Caco-2 (cell line): Measurements from ENCODE around the gene TMEM200B. TPM values are rescaled to one million over a fixed set of nuclear protein-coding genes. Genes with fewer than 3 reads are reported as not detected.

Experiments
- BruUV-seq: library from RNA; stranded (reverse); fragments of 400-500 nt; replicated peaks from 2 replicates; lab custom pipeline; 2021; lab: Mats Ljungman, UMichigan
- CTCF ChIA-PET: fragments of 300-600 bp; sonication (Branson Sonifier 250); formaldehyde crosslinking; loops from one replicate; lab custom pipeline; 2022; ENCODE audit warnings: antibody characterized with exemption; lab: Charles Lee
- POLR2A ChIA-PET: fragments of 300-600 bp; sonication (Branson Sonifier 250); formaldehyde crosslinking; loops from one replicate; lab custom pipeline; 2022; ENCODE audit warnings: antibody characterized with exemption; lab: Charles Lee
- DNase-seq, 2 experiments: peaks; one replicate each; pipeline versions ENCODE4 v3.0.0 to v3.0.0-alpha.2; 2020 to 2022
- H3K27me3 ChIP-seq: replicated peaks from 2 replicates; pipeline ENCODE4 v1.6.0; 2011; ENCODE audit warnings: low read length; ENCODE audit not compliant: control insufficient read depth, insufficient read depth
- H3K36me3 ChIP-seq: 2 replicates; pipeline ENCODE4 v1.5.1; 2011; ENCODE audit warnings: low read length; ENCODE audit not compliant: control insufficient read depth, insufficient read depth
- H3K4me1 ChIP-seq: fragments of 250-450 bp; sonication (Bioruptor Pico); 2 replicates; pipeline ENCODE4 v1.5.1; 2020; ENCODE audit warnings: mild to moderate bottlenecking
- H3K4me3 ChIP-seq: 2 replicates; pipeline ENCODE4 v1.5.1; 2011; ENCODE audit warnings: low read depth, mild to moderate bottlenecking, control low read depth, low read length
- H3K9me3 ChIP-seq: fragments of 250-450 bp; sonication (Bioruptor Pico); 2 replicates; pipeline ENCODE4 v1.5.1; 2020; ENCODE audit warnings: mild to moderate bottlenecking, moderate library complexity
- H3K27ac Mint-ChIP-seq: one replicate; pipeline ENCODE4 v1.8.0; 2022; ENCODE audit warnings: mixed read lengths; ENCODE audit not compliant: unreplicated experiment
- H3K27me3 Mint-ChIP-seq: one replicate; pipeline ENCODE4 v1.8.0; 2022; ENCODE audit warnings: mixed read lengths; ENCODE audit not compliant: insufficient read depth, unreplicated experiment
- H3K36me3 Mint-ChIP-seq: one replicate; pipeline ENCODE4 v1.8.0; 2022; ENCODE audit warnings: mild to moderate bottlenecking, mixed read lengths; ENCODE audit not compliant: insufficient read depth, unreplicated experiment
- H3K4me1 Mint-ChIP-seq: one replicate; pipeline ENCODE4 v1.8.0; 2022; ENCODE audit warnings: low read depth, mixed read lengths; ENCODE audit not compliant: unreplicated experiment
- H3K4me3 Mint-ChIP-seq: one replicate; pipeline ENCODE4 v1.8.0; 2022; ENCODE audit warnings: mild to moderate bottlenecking, moderate library complexity, mixed read lengths; ENCODE audit not compliant: unreplicated experiment
- H3K9me3 Mint-ChIP-seq: one replicate; pipeline ENCODE4 v1.8.0; 2022; ENCODE audit warnings: mixed read lengths; ENCODE audit not compliant: unreplicated experiment
- intact Hi-C: fragments of 100-400 bp; cut with micrococcal nuclease; formaldehyde crosslinking; loops from one replicate; pipeline ENCODE4 v1.10.0; 2022; ENCODE audit not compliant: unreplicated experiment
- total RNA-seq: library from RNA; stranded (reverse); gene quantifications from 2 replicates; pipeline ENCODE4 v1.2.3, GENCODE V29; 2022
- TF ChIP-seq, protein P1 (sequence below), 2 experiments: fragments of 200-600 bp in 1 of 2; IDR thresholded peaks; 1 replicate in 1 of 2; 2 replicates in 1 of 2; pipeline versions ENCODE4 v1.5.1 to v1.8.0; 2011 to 2022; ENCODE audit warnings: antibody characterized with exemption in 1 of 2, control low read depth in 1 of 2, inconsistent platforms in 1 of 2, low read depth in 1 of 2, low read length in 1 of 2, mild to moderate bottlenecking in 1 of 2, moderate library complexity in 1 of 2; ENCODE audit not compliant: insufficient read depth in 1 of 2, severe bottlenecking in 1 of 2, unreplicated experiment in 1 of 2

TMEM200B gene
- total RNA-seq, 1 experiment from 2014 or later, result 3.3 TPM

DNA sequence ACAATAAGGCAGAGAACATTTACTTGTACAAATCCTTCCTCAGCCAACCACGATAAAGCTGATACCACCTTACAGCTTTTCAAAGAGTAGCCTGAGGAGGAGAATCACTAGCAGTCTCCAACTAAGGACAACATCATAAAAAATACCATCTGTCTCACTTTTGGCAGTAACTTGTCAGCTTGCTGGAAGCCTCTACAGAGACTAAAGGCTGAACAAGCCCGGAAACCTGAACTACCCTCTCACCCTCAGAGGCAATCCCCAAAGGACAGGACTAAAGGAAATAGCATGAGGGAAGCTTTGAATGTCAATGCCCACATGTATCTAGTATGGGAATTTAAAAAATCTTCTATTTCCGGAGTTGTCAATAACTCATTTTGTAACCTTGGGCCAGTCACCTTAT lies 47.4 kb upstream of the TMEM200B start:
- no peaks in the 10 kb centered on the region for H3K36me3 ChIP-seq
- TSS peak; percentile 4 for BruUV-seq
- Mint-ChIP-seq H3K27ac (no peak overlapping the region), H3K4me3 (no peak overlapping the region), H3K4me1 (no peaks in the 10 kb centered on the region), H3K9me3 (no peaks in the 10 kb centered on the region), H3K36me3 (peaks cover 40% of the 10 kb centered on the region), H3K27me3 (no peaks in the 10 kb centered on the region)
- intact Hi-C loops, result no loop called here
- ChIA-PET POLR2A (no interaction called here), CTCF (no interaction called here)
- H3K9me3 ChIP-seq, result no peaks in the 10 kb centered on the region
- TF ChIP-seq, protein P1, sequence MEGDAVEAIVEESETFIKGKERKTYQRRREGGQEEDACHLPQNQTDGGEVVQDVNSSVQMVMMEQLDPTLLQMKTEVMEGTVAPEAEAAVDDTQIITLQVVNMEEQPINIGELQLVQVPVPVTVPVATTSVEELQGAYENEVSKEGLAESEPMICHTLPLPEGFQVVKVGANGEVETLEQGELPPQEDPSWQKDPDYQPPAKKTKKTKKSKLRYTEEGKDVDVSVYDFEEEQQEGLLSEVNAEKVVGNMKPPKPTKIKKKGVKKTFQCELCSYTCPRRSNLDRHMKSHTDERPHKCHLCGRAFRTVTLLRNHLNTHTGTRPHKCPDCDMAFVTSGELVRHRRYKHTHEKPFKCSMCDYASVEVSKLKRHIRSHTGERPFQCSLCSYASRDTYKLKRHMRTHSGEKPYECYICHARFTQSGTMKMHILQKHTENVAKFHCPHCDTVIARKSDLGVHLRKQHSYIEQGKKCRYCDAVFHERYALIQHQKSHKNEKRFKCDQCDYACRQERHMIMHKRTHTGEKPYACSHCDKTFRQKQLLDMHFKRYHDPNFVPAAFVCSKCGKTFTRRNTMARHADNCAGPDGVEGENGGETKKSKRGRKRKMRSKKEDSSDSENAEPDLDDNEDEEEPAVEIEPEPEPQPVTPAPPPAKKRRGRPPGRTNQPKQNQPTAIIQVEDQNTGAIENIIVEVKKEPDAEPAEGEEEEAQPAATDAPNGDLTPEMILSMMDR (IDR thresholded peaks at IDR 0.05; ENCODE audit: insufficient read depth in 1 of 2, low read depth in 1 of 2, low read length in 1 of 2, severe bottlenecking in 1 of 2, unreplicated experiment in 1 of 2), result no peak
- H3K4me3 ChIP-seq, result no peak overlapping the region
- no peak for DNase-seq
- peaks cover 12% of the 10 kb centered on the region; the same call in 1 of the 2 replicates for H3K4me1 ChIP-seq
- H3K27me3 ChIP-seq, result no peaks in the 10 kb centered on the region

DNA sequence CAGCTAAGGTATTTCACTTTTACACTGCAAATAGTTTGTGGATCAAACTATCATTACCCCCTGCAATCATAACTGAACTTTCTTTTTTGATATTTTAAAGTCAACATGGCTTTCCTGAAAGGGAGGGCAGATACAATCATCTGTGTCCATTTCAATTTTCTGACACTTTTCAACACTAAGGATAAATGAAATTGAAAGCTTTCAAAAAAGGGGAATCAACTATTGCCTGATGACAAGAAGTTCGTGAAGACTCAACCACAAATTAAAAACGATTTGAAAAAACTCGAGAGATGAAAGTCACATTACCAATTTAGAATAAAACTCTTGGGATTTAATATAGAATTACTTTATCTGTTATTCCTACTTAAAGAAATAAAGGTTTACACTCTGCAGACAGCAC lies 46.3 kb upstream of the TMEM200B start:
- H3K9me3 Mint-ChIP-seq, result no peaks in the 10 kb centered on the region
- H3K27ac Mint-ChIP-seq, result no peak overlapping the region
- Histone ChIP-seq H3K27me3 (no peaks in the 10 kb centered on the region), H3K36me3 (no peaks in the 10 kb centered on the region), H3K9me3 (no peaks in the 10 kb centered on the region), H3K4me1 (peaks cover 12% of the 10 kb centered on the region; the same call in 1 of the 2 replicates), H3K4me3 (no peak overlapping the region)
- no peak overlapping the region for H3K4me3 Mint-ChIP-seq
- TF ChIP-seq, protein P1 (IDR thresholded peaks at IDR 0.05; ENCODE audit: insufficient read depth in 1 of 2, low read depth in 1 of 2, low read length in 1 of 2, severe bottlenecking in 1 of 2, unreplicated experiment in 1 of 2), result no peak
- no peaks in the 10 kb centered on the region for H3K27me3 Mint-ChIP-seq
- H3K4me1 Mint-ChIP-seq, result no peaks in the 10 kb centered on the region
- no peak for DNase-seq
- intact Hi-C loops, result no loop called here
- BruUV-seq, result no TSS peak
- POLR2A ChIA-PET, result no interaction called here
- peaks cover 46% of the 10 kb centered on the region for H3K36me3 Mint-ChIP-seq
- CTCF ChIA-PET, result interaction anchor here (0.5 kb wide), 1 partner anchor 15 kb away, joined by 3 read pairs; no protein-coding TSS in a partner anchor

DNA sequence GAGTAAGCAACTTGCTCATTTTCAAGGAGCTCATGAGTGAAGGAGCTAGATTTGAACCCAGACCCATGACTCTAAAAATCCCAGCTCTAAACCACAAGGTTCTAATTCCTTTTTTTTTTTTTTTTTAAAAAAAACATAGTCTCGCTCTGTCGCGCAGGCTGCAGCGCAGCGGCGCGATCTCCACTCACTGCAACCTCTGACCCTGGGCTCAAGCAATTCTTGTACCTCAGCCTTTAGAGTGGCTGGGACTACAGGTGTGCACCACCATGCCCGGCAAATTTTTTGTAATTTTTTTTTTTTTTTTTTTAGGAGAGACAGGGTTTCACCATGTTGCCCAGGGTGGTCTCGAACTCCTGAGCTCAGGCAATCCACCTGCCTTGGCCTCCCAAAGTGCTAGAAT lies 44.2 kb upstream of the TMEM200B start:
- DNase-seq, result no peak
- Mint-ChIP-seq H3K36me3 (peaks cover 50% of the 10 kb centered on the region), H3K27me3 (no peaks in the 10 kb centered on the region), H3K4me1 (no peaks in the 10 kb centered on the region), H3K27ac (no peak overlapping the region), H3K4me3 (no peak overlapping the region), H3K9me3 (no peaks in the 10 kb centered on the region)
- ChIA-PET CTCF (interaction anchor here (1.5 kb wide), 1 partner anchor 11 kb away, joined by 3 read pairs; no protein-coding TSS in a partner anchor), POLR2A (interaction anchor here (0.6 kb wide), 1 partner anchor 13 kb away, joined by 5 read pairs; no protein-coding TSS in a partner anchor)
- H3K4me1 ChIP-seq, result peaks cover 12% of the 10 kb centered on the region; the same call in 1 of the 2 replicates
- BruUV-seq, result no TSS peak
- no peaks in the 10 kb centered on the region for H3K9me3 ChIP-seq
- TF ChIP-seq, protein P1 (IDR thresholded peaks at IDR 0.05; ENCODE audit: insufficient read depth in 1 of 2, low read depth in 1 of 2, low read length in 1 of 2, severe bottlenecking in 1 of 2, unreplicated experiment in 1 of 2), result no peak
- no peaks in the 10 kb centered on the region for H3K27me3 ChIP-seq
- H3K36me3 ChIP-seq, result no peaks in the 10 kb centered on the region
- intact Hi-C loops, result no loop called here
- H3K4me3 ChIP-seq, result no peak overlapping the region
